Measurements from ENCODE around the gene GNB5.
"Not testable (repeated sequence)": the region's sequence is repeated elsewhere in the genome, so short reads cannot be mapped to it uniquely, and the experiment has no call there.

Gene GNB5

GRCh38 chr15:52114261-52115055 lies 76.7 kb downstream of the GNB5 start:
- DNase-seq (ENCODE audit: low read depth in 1 of 2, low spot score in 1 of 2), result no peak

- DNase-seq (ENCODE audit: low read depth in 1 of 2, low spot score in 1 of 2), result no peak
Measured at GRCh38 chr15:52113708-52114107, 77.5 kb downstream of the GNB5 start.

- DNase-seq (ENCODE audit: low read depth in 1 of 2, low spot score in 1 of 2), result no peak
Measured at GRCh38 chr15:52113235-52113634, 78.0 kb downstream of the GNB5 start.

GRCh38 chr15:52112203-52112750 lies 78.9 kb downstream of the GNB5 start:
- DNase-seq (ENCODE audit: low read depth in 1 of 2, low spot score in 1 of 2), result peak in 1 of 2 donors; percentile 22

- no peak for DNase-seq (ENCODE audit: low read depth in 1 of 2, low spot score in 1 of 2)
Measured at GRCh38 chr15:52111517-52112202, 79.5 kb downstream of the GNB5 start.

- DNase-seq (ENCODE audit: low read depth in 1 of 2, low spot score in 1 of 2), result no peak
Measured at GRCh38 chr15:52109559-52110451, 81.4 kb downstream of the GNB5 start.

- no peak for DNase-seq (ENCODE audit: low read depth in 1 of 2, low spot score in 1 of 2)
Measured at GRCh38 chr15:52107238-52107637, 84.0 kb downstream of the GNB5 start.

GRCh38 chr15:52106641-52107040 lies 84.6 kb downstream of the GNB5 start:
- DNase-seq (ENCODE audit: low read depth in 1 of 2, low spot score in 1 of 2), result no peak

- no peak for DNase-seq (ENCODE audit: low read depth in 1 of 2, low spot score in 1 of 2)
Measured at GRCh38 chr15:52105846-52106245, 85.3 kb downstream of the GNB5 start.

- no peak for DNase-seq (ENCODE audit: low read depth in 1 of 2, low spot score in 1 of 2)
Measured at GRCh38 chr15:52104532-52105004, 86.6 kb downstream of the GNB5 start.

- DNase-seq (ENCODE audit: low read depth in 1 of 2, low spot score in 1 of 2), result no peak
Measured at GRCh38 chr15:52103217-52104207, 87.7 kb downstream of the GNB5 start.

GRCh38 chr15:52102463-52102862 lies 88.7 kb downstream of the GNB5 start:
- no peak for DNase-seq (ENCODE audit: low read depth in 1 of 2, low spot score in 1 of 2)

GRCh38 chr15:52101542-52102323 lies 89.5 kb downstream of the GNB5 start:
- no peak for DNase-seq (ENCODE audit: low read depth in 1 of 2, low spot score in 1 of 2)

GRCh38 chr15:52100807-52101442 lies 90.3 kb downstream of the GNB5 start:
- DNase-seq (ENCODE audit: low read depth in 1 of 2, low spot score in 1 of 2), result no peak

GRCh38 chr15:52099651-52100272 lies 91.4 kb downstream of the GNB5 start:
- DNase-seq (ENCODE audit: low read depth in 1 of 2, low spot score in 1 of 2), result no peak

GRCh38 chr15:52098323-52098722 lies 92.9 kb downstream of the GNB5 start:
- no peak for DNase-seq (ENCODE audit: low read depth in 1 of 2, low spot score in 1 of 2)

- DNase-seq (ENCODE audit: low read depth in 1 of 2, low spot score in 1 of 2), result no peak
Measured at GRCh38 chr15:52097180-52097579, 94.0 kb downstream of the GNB5 start.

GRCh38 chr15:52096536-52096935 lies 94.7 kb downstream of the GNB5 start:
- DNase-seq (ENCODE audit: low read depth in 1 of 2, low spot score in 1 of 2), result not testable (repeated sequence)

All from stimulated activated CD4-positive, alpha-beta T cell treated with anti-CD3 and anti-CD28 coated beads, Interleukin-15, amount 100 ng/mL, for 1 hour (primary cell).